Measurements from ENCODE around the gene VCP.

The VCP gene

GRCh38 chr9:35102769-35103659, 30.6 kb upstream of the VCP start, which contains the start of gene STOML2:
STOML2 (minus strand) TSS chr9:35103131; CDS start chr9:35103094, 37 bp downstream.
- peak; percentile 88 for DNase-seq

GRCh38 chr9:35102465-35102768, 30.0 kb upstream of the VCP start:
- DNase-seq = no peak

DNA sequence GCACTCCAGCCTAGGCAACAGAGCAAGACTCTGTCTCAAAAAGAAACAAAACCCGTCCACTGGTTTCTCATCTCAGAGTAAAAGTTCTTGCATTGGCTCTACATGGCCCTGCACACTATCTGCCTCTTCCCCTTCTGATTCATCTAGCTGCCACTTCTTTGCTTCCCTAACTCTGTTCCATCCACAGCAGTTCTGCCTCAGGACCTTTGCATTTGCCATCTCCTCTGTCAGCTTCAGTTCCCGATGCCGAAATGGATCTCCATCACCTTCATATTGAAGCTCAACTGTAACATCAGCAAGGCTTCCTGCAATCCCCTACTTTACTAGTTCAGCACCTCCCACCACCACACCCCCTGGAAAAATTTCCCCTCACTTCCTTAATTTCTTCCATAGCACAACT, 25.1 kb upstream of the VCP start:
- DNase-seq = no peak

DNA sequence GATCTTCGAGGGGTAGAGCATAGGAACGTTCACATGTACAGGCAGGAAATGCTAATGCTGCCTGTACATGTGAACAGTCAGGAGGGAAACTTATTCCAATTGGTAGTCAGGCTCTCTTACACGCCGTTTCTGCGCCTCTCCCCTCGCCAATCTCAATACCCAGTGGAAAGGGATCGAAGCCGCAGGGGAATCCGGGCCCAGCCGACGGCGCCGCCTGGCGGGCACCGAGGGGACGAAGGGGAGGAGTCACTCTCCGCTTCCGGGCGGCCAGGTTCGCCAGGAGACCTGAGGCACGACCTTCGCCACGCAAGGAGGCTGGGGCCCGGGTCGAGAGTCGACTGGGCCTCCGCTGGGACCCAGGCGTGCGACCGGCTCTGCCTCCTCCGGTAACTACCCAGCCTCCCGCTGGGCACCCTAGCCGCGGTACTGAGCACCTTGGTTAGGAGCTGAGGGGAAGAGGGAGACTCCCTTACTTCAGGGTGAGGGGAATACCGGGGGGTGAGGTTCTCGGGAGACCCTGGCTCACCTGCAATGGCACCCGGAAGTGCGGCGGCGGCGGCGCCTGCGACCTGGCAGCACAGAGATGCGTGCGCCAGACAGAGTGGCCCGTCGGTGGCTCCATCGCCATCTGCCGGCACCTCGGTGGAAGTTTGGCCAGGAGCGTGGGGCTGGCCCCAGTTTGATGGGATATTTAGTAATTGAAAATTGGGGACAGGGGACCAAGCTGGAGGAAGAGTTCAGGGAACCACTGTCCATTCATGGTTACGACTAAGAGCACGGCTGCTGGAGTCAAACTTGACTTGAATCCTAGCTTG, 23.8 kb upstream of the VCP start, which contains the start of gene PIGO:
Gene PIGO (minus strand): TSS at position 557 of the 815 bp plus-strand sequence. CDS start 1,026 bp downstream, outside the sequence.
- peak; percentile 86 for DNase-seq

GRCh38 chr9:35091536-35091935, 19.1 kb upstream of the VCP start:
- no peak for DNase-seq

GRCh38 chr9:35089434-35089833, 17.0 kb upstream of the VCP start:
- no peak for DNase-seq

DNA sequence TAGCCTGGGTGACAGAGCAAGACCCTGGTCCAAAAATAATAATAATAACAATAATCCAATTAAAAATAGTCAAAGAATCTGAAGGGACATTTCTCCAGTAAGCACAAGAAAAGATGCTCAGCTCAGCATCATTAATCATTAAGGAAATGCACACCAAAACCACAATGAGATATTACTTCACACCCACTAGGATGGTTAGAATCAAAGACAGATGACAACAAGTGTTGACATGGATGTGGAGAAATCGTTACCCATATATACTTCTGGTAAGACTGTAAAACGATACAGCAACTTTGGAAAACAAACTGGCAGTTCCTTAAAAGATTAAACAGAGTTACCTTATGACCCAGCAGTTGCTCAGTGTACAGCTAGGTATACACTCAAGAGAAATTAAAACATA, 12.7 kb upstream of the VCP start:
- no peak for DNase-seq

DNA sequence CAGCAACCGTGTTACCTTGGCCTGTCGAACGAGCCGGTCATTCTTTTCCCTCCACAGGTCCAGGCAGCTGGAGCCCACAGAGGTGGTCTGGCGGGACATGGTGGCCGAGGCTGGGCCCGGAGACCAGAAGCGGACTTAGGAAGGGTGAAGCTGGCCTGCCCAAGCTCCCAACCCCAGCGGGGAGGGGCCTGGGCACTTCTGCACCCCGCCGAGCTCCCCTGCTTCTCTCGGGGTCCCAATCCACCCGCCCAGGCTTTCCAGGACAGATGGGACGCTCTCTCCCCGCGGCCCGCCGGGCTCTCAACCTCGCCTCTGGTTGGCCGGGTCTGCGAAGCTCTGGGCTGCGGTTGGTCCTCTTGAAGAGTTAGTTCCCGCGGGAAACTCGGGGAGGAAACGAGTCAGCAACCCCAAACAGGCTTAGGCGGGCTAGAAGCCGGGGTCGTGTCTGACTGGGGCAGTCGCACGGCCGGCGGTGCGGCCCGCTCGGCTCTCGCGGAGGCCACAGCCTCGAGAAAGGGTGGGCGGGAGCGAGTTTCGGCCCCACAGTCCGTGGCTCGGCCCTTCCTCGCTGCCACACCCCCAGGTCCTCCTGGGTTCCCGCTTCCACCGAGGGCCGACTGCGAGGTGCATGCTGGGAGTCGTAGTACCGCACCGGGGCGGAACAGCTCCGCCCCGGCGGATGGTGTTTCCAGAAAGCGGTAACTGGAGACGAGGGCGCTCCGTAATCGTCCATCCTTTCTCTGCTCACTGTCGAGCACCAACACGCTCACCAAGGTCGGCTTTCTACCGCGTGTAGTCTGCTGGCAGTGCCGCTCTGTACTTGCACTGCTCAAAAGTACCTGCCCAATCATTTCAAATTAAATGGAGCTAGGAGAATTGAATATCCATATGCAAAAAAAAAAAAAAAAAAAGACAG, 7.3 kb upstream of the VCP start, which contains the start of gene FANCG:
Gene FANCG (minus strand): TSS at position 517 of the 916 bp plus-strand sequence. CDS start 418 bp downstream, at position 99.
- peak; percentile 74 for DNase-seq

GRCh38 chr9:35079041-35079425, 6.6 kb upstream of the VCP start:
- DNase-seq = no peak

DNA sequence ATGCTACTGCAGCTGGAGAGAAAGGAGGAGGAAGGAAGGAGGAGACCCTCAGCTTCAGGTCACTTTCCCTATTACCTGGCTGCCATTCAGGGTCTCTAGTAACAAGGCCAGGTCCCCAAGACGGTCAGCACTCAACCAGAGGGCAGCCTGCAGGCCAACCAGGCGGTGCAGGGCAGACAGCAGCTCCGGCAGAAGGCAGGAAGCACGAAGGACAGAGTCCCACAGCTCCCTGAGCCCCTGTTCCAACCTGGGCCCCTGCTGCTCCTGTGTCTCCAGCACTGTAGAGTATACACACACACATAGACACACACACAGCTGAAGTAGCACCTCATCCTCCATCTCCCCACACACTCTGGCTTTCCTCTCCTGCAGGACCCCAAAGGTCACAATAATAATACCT, 5.6 kb upstream of the VCP start:
- no peak for DNase-seq

- no peak for DNase-seq
These were observed 4.4 kb upstream of the VCP start for GRCh38 chr9:35076848-35077247.

DNA sequence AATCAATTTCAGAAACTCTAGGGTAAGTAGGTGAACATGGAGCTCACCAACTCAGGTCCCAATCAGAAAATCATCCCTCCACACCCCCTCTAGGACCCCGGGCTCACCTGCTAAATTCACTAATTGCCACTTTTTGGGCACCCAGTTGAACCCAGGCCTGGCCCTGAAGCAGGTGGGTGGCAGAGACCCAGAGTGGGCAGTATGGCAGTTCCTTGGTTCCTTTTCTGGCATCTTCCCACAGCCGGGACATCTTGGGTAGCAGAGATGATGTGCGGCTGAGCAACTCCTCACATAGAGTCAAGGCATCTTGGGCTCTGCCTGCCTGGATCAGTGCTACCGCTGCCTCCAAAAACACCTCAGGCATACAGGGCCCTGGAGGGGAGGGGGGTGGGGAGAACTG, 2.9 kb upstream of the VCP start:
- no peak for DNase-seq

- DNase-seq = no peak
These were observed 2.4 kb upstream of the VCP start for GRCh38 chr9:35074791-35075190.

DNA sequence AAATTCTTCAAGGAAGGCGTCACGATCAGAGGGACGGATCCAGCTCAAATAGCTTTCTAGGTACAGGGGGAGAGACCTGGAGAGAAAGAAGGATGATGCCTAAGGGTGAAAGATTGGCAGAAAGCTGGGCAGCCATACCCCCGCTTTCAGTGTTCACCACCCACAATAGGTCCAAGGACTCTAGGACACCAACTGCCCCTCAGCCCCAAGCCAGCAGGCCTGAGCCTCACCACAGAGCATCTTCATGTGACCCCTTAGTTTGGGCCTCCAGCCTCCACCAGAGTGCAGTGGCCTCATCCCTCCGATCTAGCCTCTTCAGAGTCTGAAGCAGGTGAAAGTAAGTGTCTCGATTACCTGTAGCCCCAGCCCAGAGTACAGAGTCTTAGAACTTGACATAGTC, 1.7 kb upstream of the VCP start:
- DNase-seq = no peak

GRCh38 chr9:35073279-35073612, 821 bp upstream of the VCP start:
- DNase-seq = no peak

GRCh38 chr9:35071814-35072460, 488 bp downstream of the VCP start:
- peak; percentile 68 for DNase-seq

GRCh38 chr9:35070823-35071813, 1.3 kb downstream of the VCP start:
- DNase-seq = no peak

- DNase-seq = no peak
These were observed 3.4 kb downstream of the VCP start for GRCh38 chr9:35069020-35069419.

DNA sequence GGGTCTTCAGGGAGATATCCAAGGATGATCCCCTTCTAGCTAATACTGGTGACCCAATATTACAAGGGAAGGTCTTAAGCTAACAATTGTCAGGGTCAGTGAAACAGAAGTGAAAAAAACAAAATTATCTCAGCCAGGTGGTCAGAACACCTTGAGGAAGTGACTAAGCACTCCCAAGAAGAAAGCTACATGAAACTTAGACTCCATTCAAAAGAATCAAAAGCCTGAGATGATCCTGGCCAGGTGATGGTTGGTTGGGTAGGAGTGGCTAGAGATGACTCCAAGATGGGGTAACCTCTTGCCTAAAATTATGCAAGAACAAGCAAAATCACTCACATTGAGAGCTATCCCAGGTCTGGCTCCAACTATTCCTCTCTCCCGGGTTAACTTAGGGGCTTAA, 5.4 kb downstream of the VCP start:
- DNase-seq = no peak

DNA sequence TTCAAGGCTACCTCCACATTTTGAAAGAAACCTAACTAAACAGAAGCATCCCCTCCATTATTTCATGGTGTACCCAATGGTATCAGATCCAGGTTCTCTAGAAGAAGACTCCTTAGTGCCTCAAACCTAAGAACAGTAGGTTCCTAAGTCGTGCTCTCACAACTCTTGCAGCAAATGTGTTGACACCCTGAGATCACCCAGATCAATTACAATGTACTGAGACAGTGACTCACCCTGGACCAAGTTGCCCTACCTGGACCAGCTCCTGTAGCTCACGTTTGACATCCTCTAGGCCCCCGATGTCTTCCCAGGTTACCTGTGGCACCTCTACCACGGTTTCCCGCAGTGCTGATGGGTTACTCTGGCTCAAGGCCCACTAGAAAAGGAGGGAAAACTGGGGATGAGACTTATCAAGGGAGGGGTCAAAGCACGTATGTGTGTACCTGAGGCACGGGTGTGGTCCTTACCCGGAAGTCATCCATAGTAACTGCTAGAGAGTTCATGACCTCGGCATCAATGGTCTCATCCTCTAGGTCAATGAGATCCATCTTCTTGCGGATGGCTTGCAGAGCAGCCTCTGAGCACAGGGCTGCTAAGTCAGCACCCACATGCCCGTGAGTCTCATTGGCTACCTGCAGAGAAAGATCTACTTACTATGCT, 11.7 kb downstream of the VCP start:
- DNase-seq = no peak
